A673 (cell line): Measurements from ENCODE around the gene STYXL1.

Experiments used
- EZH2 ChIP-seq: fragments of 200-600 bp; sonication (generic); IDR thresholded peaks from 2 replicates; pipeline ENCODE4 v1.6.1; 2017; ENCODE audit warnings: borderline replicate concordance, low read depth, mild to moderate bottlenecking, mixed read lengths, antibody characterized with exemption, low read length; ENCODE audit not compliant: poor library complexity, severe bottlenecking
- TF ChIP-seq, protein P1 (sequence below): fragments of 300-800, 200-600 bp; sonication (generic); conservative IDR thresholded peaks from 2 replicates; pipeline ENCODE4 v1.5.1; 2017; ENCODE audit warnings: low read depth, mild to moderate bottlenecking, antibody characterized with exemption, low read length, moderate library complexity, mixed read lengths

- no peak for TF ChIP-seq EZH2
- TF ChIP-seq, protein P1, sequence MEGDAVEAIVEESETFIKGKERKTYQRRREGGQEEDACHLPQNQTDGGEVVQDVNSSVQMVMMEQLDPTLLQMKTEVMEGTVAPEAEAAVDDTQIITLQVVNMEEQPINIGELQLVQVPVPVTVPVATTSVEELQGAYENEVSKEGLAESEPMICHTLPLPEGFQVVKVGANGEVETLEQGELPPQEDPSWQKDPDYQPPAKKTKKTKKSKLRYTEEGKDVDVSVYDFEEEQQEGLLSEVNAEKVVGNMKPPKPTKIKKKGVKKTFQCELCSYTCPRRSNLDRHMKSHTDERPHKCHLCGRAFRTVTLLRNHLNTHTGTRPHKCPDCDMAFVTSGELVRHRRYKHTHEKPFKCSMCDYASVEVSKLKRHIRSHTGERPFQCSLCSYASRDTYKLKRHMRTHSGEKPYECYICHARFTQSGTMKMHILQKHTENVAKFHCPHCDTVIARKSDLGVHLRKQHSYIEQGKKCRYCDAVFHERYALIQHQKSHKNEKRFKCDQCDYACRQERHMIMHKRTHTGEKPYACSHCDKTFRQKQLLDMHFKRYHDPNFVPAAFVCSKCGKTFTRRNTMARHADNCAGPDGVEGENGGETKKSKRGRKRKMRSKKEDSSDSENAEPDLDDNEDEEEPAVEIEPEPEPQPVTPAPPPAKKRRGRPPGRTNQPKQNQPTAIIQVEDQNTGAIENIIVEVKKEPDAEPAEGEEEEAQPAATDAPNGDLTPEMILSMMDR = 0 out of 2 replicates have a peak, but pooled peaks have one; percentile 13
Measured at GRCh38 chr7:75971961-75972763, 75.6 kb downstream of the STYXL1 start.
